Measurements from ENCODE around the gene NPY4R.
"Not testable (repeated sequence)": the region's sequence is repeated elsewhere in the genome, so short reads cannot be mapped to it uniquely, and the experiment has no call there.

The NPY4R gene

DNA sequence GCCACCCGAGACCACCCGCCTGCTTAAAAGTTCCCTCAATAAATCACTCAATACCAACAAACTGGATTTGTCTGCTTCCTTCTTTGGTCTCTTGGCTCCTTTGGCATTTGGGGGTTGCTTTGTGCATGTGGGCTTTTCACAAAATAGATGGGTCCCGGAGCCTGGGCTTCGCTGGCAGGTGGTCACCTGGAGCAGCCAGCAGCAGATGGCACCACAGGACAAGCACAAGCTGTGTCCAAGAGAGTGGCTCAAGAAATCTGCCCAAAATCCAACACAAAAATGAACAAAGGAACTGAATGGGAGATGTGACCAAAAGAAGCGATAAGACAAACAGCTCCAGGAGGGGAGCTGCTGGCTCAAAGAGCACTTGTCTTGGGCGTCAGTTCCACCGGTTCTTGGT, 6.2 kb downstream of the NPY4R start:
- FAIRE-seq; DNase-seq (ENCODE audit: insufficient read length, low spot score): not testable (repeated sequence)

DNA sequence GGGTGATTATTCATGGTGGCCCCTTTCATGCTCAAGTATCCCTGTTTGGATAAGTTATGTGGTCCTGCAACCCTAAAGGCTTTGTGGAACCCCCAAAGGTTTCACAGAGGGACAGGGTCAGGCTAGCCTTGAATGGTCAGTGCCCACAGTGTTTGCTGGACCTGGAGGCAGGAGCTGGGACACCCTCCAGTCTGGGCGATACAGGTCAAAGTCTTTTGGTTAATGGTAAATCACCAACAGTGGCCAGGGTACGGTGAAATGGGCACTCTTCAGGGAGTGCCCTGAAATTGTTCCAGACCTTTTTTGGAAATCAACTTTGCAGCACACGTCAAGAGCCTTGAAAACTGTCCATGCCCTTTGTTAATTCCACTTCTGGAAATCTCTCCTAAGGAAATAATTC, 8.7 kb downstream of the NPY4R start:
- DNase-seq (ENCODE audit: insufficient read length, low spot score); FAIRE-seq: not testable (repeated sequence)

DNA sequence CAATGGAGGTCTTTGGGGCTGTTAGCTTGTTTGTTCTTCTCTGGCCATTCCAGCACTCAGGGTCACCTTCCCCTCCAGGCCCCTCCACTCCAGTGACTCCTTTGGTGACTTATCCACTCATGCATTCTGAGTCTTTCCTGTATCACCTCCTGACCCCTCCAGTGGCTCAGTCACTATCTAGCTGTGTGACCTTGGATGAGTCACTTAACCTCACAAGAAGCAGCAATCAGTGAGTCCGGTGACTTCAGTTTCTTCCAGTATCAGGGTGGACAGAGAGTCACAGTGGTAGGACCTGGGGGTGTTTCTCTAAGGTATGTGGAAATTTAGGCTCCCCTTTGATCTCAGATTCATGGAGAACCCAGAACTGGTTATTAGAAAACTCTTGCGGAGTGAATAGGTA, 9.8 kb downstream of the NPY4R start:
- not testable (repeated sequence) for FAIRE-seq

DNA sequence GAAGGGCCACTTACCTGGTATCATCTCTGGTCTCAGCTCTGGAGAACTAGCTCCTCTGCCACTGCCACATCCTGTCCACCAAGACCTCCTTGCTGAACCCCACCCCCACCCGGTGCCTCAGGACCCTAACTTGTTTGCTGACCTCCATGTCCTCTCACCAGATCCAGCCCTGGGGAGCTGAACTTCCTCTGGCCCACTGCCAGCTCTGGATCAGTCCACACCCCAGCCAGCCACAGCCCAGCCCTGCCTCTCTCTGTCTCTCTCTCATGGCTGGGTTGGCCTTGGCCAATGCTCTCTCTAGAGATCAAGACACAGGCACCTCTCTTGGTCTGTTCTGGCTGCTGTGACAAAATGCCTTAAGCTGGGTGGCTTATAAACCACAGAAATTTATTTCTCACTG, 14.4 kb downstream of the NPY4R start:
- DNase-seq (ENCODE audit: insufficient read length, low spot score); FAIRE-seq: not testable (repeated sequence)

More for the DNA sequence above, 9.8 kb downstream of the NPY4R start:
- DNase-seq (ENCODE audit: insufficient read length, low spot score) = not testable (repeated sequence)

DNA sequence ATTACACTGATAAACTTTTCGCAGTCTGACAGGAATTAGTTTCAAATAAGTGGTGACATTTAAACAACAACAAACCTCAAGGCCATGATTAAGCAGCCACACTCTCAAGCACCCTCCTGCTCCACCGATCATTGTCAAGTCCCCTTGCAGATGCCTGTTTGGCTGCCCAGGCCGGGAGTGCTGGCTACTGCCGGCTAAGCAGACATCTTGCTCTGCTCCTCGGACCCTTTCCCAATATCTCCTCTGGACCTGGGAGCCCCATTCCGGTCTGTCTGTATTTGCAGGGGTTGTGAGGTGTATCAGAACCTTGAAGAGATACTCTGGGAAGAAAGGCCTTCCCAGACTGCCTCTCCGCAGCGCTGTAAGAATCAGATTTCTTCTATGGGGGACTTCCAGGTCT, 14.9 kb downstream of the NPY4R start:
- not testable (repeated sequence) for DNase-seq (ENCODE audit: insufficient read length, low spot score); FAIRE-seq

DNA sequence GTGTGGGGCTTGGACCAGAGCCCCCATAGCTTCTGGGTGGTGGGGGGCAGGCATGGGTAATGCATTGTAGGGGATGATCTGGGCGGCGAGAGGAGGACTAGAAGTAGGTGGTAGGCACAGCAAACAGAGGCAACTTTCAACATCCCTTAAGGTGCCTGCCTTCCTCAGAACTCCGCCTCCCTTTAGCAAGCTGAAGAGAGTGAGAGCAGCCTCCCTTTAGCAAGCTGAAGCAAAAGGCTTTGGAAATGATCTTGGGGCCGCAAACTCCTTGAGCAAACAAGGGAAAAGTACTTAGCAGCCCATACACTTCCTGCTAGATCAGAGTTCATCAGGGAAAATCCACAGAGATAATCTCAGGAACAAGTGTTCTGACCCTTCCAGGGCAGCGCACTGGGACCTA, 18.3 kb downstream of the NPY4R start:
- not testable (repeated sequence) for DNase-seq (ENCODE audit: insufficient read length, low spot score); FAIRE-seq

DNA sequence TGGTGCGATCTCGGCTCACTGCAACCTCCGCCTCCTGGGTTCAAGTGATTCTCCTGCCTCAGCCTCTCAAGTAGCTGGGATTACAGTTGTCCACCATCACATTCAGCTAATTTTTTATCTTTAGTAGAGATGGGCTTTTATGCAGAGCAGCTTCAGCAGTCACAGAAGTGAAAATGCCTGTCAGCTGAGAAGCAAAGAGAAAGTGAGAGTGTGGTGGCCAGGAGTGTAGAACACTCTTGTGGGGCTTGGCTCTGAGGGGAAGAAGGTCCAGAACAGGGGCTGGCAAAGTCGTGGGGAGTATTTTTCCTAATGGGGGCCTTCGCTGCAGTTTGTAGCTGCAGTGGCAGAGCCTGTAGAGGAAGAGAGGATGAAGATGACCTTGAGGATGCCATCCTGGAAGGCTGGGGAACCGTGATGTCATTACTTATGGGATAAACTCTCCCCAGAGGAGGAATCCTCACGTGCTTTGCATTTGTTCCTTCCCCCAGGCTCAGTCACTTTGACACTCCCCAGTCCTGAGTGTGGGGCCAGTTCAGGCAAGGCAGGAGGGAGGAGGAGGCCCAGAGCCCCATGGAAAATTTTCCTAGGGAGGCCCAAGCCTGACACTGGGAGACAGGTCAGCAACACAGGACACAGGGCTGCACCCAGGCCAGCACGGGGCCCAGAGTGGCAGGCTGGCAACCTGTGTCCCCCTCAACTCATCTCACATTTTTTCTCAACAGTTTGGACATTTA, 20.2 kb downstream of the NPY4R start:
- DNase-seq (ENCODE audit: insufficient read length, low spot score); FAIRE-seq: not testable (repeated sequence)

DNA sequence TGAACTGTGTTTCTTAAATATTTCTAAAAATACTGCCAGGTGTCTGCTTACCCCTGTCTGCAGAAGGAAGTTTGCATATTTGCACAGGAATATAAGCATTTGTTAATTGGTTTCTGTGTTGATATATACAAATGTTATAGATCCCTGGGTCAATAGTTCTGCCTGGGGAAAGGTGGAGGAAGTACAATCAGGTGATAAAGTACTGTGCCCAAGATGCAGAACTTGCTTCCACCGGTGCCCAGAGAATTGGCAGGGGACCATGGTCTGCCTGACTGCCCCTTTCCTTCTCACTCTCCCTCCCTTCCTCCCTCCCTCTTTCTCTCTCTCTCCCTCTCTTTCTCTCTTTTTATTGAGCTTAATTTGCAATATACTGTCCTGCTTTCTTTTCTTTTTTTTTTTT, 22.3 kb downstream of the NPY4R start:
- not testable (repeated sequence) for DNase-seq (ENCODE audit: insufficient read length, low spot score); FAIRE-seq

DNA sequence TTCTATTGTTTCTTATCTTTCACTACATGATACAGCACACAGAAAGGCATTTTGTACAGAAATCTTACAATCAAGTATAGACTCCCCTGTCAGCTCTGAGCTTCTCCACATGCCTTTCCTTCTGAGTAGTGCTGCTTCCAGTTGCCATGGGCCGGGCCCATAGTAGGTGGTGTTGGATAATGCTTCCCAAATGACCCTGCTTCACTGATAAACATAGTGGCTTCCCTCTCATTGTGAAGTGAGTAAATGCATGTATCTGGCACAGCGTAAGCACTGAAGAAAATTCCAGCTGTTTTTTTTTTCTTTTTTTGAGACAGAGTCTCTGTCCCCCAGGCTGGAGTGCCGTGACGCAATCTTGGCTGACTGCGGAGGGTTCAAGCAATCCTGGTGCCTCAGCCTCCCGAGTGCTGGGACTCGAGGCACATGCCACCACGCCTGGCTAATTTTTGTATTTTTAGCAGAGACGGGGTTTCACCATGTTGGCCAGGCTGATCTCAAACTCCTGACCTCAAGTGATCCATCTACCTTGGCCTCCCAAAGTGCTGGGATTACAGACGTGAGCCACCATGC, 23.0 kb downstream of the NPY4R start:
- not testable (repeated sequence) for DNase-seq (ENCODE audit: insufficient read length, low spot score); FAIRE-seq

DNA sequence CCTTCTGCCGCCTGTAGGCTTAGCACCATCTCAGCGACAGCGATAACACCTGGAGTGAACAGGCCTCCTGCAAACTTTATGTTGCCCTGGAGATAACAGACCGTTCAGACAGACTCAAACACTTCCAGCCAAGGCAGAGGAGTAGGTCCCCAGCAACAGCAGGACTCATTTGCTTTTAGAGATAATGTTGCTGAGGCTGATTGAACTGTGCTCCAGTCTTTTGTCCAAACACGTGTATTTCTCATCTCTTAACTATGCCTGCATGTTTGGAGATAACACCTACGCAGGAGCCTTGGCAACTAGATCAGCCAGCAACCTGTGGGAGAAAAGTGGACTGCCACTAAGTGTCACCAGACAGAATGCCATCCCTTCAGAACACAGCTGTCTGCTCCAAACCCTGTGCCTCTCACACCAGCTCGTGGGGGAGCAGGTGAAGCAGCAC, 23.9 kb downstream of the NPY4R start:
- FAIRE-seq; DNase-seq (ENCODE audit: insufficient read length, low spot score): not testable (repeated sequence)

DNA sequence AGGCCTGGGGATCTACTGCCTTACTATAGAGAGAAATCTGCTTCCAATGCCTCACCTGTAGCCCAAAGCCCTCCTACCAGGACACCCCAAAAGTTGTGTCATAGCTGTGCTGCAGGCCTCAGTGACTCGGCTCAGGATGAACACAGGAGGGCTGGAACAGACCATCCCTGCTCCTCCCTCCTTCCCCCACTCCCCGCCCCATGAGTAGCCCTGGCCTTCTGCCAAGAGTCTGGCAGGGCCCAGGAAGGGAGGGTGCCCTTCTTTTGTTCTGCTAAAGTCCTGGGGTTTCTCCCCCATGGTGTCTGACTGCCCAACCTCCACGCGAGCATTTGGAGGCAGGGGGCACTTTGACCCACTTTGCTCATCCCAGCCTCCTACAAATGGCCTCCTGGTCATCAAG, 24.8 kb downstream of the NPY4R start:
- FAIRE-seq; DNase-seq (ENCODE audit: insufficient read length, low spot score): not testable (repeated sequence)

DNA sequence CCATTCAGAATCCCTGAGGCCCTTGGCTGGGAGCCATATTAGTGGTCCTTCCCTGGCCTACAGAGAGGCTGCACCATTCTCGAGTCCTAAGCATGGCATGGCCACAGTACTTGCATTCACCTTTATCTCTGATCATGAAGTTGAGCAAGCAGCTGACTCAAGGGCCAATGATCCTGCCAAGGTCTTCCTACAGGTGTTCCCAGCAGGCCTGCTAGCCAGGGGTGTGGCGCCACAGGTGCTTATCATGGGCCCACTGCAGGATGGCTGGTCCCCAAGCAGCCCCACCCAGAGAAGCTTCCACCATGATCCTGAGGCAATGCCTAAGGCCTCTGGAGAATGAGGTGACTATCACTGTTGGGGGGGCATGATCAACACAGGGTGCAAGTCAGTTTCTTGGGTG, 42.2 kb downstream of the NPY4R start:
- FAIRE-seq; DNase-seq (ENCODE audit: insufficient read length, low spot score): not testable (repeated sequence)

DNA sequence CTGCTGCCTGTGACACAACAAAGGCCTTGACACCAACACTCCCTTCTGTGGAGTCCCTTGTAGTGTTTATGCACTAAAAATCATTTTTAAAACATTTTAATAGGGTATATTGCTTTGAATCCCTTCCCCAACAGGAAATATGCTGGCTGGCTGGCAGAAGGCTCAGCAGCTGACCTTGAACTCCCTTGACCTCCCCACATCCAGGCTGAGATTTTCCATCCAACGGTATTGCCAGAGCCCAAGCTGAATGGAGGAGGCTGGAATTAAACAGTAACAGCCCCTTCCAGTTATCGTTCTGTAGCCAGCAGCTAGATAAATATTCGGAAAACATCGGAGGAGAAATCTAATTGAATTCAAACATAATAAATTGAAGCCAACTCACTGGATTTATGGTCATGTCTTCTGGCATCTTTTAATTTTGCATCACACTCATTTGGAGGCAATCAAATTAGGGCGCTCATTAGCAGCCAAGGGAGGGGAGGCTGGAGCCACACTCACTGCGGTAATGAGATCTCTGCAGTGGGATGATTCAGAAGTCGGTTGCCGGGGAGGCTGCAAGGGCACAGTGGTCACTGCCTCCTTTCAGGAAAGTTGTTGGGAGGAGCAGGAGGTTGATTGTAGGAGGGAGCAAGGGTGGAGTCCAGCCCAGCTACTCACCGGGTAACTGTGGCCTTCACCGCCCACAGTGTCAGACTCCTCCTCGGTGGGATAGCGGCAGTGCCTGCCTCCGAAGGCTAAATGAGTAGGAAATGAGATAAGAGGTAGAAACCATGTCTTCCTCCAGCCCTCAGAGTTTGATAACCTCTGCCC, 46.0 kb downstream of the NPY4R start:
- not testable (repeated sequence) for FAIRE-seq; DNase-seq (ENCODE audit: insufficient read length, low spot score)

DNA sequence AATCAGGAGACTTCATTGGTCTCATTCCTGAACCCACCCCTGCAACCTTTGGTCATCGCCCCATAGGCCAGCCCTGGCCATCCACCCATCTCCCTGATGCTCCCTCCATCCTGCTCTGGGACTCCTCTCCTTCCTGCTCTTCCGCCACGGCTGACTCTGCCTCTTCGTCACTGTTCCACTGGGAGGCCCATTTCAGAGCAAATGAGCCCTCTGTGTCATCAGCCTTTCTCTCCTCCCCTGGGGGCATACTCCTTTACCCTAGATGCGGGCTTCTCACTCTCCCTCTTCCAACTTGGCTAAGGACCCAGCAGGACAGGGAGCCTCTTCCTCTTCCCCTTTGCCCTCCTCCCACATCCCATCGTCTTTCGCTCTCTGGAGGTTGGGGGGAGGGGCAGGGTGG, 47.5 kb downstream of the NPY4R start:
- not testable (repeated sequence) for DNase-seq (ENCODE audit: insufficient read length, low spot score); FAIRE-seq

DNA sequence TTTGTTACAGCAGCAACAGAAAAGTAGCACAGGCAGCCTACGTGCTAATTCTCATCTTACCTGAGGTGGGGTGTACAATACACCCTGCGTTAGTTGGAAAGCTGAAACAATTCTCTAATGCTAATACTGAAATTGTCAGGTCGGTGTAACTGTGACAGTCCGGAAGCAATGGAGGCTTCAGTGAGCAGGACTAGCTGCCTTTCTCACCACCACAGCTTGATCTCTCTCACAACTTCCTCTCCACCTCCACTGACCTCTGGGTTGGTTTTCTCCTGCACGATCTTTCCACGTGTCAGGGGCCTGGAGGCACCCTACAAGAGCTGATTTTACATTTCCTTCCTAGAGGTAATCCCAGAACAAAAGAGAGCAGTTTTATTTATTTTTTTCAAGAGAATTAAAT, 50.5 kb downstream of the NPY4R start:
- DNase-seq (ENCODE audit: insufficient read length, low spot score); FAIRE-seq: not testable (repeated sequence)

DNA sequence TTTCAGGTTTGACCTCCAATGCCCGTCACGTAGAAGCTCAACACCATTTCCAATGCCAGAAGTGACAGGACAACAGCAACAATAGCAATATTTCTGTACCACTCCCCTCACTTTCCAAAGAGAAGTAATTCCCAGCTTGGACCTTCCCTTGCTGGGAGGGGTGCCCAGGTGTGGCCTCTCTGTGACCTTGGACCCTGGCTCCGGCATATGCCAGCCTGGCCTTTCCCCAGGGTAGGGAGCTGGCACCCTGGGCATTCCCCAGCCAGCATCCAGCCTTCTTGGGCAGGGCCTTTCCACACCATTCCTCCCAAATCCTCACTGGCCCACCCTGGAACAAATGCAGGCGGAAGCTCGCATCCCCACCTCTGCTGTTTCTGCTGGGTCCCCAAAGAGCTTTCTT, 53.1 kb downstream of the NPY4R start:
- not testable (repeated sequence) for FAIRE-seq; DNase-seq (ENCODE audit: insufficient read length, low spot score)

DNA sequence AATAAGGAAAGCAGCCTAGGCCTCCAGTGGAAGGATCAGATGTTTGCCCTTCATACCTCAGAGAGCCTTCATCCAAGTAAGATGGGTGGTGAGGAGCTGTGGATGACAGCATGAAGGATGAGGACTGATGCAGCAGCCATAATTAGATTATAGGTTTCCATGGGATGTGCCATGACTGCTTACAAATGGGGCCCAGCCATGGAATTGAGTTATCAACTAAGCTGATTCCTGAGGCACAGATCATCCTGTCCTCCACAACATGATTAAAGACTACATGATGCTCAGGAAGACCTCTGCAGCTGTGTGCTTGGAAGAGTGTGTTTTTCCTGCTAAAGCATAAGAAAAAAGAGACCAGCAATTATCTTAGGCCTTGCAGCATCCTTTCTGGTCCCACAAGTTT, 54.6 kb downstream of the NPY4R start:
- FAIRE-seq; DNase-seq (ENCODE audit: insufficient read length, low spot score): not testable (repeated sequence)
